K562 (cell line): ENCODE data around the gene FRMD7. TPM values are rescaled to one million over a fixed set of nuclear protein-coding genes. Genes with fewer than 3 reads are reported as not detected.
A peak's percentile ranks its signal among the peaks of the same experiment; 100 is the strongest.

Experiments
- CEBPB ChIP-seq: fragments of 450-650 bp; IDR thresholded peaks from 2 replicates; pipeline ENCODE4 v1.6.1; 2016; ENCODE audit warnings: missing genetic modification characterization, missing compliant biosample characterization
- DLX4 ChIP-seq: fragments of 250-450 bp; sonication (Bioruptor Pico); IDR thresholded peaks from 2 replicates; pipeline ENCODE4 v1.6.1; 2021; ENCODE audit warnings: mild to moderate bottlenecking
- E2F4 ChIP-seq: sonication (generic); formaldehyde crosslinking; IDR thresholded peaks from 2 replicates; pipeline ENCODE4 v1.8.0; 2022; ENCODE audit warnings: mild to moderate bottlenecking, low read depth, missing genetic modification reagents
- MTF1 ChIP-seq: fragments of 250-450 bp; sonication (Bioruptor Pico); IDR thresholded peaks from 2 replicates; pipeline ENCODE4 v1.9.0; 2021; ENCODE audit warnings: moderate library complexity, mild to moderate bottlenecking, inconsistent platforms, borderline replicate concordance
- MYNN ChIP-seq, 2 experiments: sonication (generic); formaldehyde crosslinking in 1 of 2; IDR thresholded peaks; 2 replicates each; pipeline versions ENCODE4 v1.5.0 to v1.6.1; 2016 to 2020; ENCODE audit warnings: antibody characterized with exemption in 1 of 2, missing genetic modification reagents in 1 of 2
- PATZ1 ChIP-seq: fragments of 250-450 bp; sonication (Bioruptor Pico); IDR thresholded peaks from 2 replicates; pipeline ENCODE4 v1.5.0; 2020; ENCODE audit warnings: mild to moderate bottlenecking, borderline replicate concordance
- PHF20 ChIP-seq: fragments of 450-650 bp; IDR thresholded peaks from 2 replicates; pipeline ENCODE4 v1.6.1; 2018; ENCODE audit not compliant: partially characterized antibody
- RREB1 ChIP-seq: fragments of 250-450 bp; sonication (Bioruptor Pico); IDR thresholded peaks from 2 replicates; pipeline ENCODE4 v1.4.0; 2020
- SP1 ChIP-seq: sonication (generic); formaldehyde crosslinking; IDR thresholded peaks from 2 replicates; pipeline ENCODE4 v1.8.1; 2022; ENCODE audit warnings: mild to moderate bottlenecking, missing genetic modification reagents
- ZBTB11 ChIP-seq, 3 experiments: fragments of 200-800 bp in 1 of 3; fragments of 250-450 bp in 1 of 3; fragments of 450-650 bp in 1 of 3; sonication (Bioruptor Pico) in 1 of 3; sonication (Bioruptor generic) in 1 of 3; formaldehyde crosslinking in 1 of 3; IDR thresholded peaks; 2 replicates each; pipeline versions ENCODE4 v1.6.1 to v1.8.0; 2016 to 2022; ENCODE audit warnings: mild to moderate bottlenecking in 2 of 3, missing genetic modification characterization in 2 of 3, missing compliant biosample characterization in 1 of 3, moderate library complexity in 1 of 3
- ZC3H4 ChIP-seq: sonication (generic); formaldehyde crosslinking; IDR thresholded peaks from 2 replicates; pipeline ENCODE4 v1.9.0; 2021; ENCODE audit warnings: missing genetic modification reagents, borderline replicate concordance
- ZNF140 ChIP-seq: fragments of 250-450 bp; sonication (Bioruptor Pico); IDR thresholded peaks from 2 replicates; pipeline ENCODE4 v1.8.0; 2021; ENCODE audit warnings: moderate library complexity, mild to moderate bottlenecking, inconsistent platforms
- ZNF551 ChIP-seq: fragments of 250-450 bp; sonication (Bioruptor Pico); IDR thresholded peaks from 2 replicates; pipeline ENCODE4 v1.5.0; 2021; ENCODE audit warnings: mild to moderate bottlenecking, moderate library complexity
- ZNF695 ChIP-seq: fragments of 450-650 bp; formaldehyde crosslinking; IDR thresholded peaks from 2 replicates; pipeline ENCODE4 v1.4.0; 2020; ENCODE audit warnings: mild to moderate bottlenecking, moderate library complexity
- ZNF699 ChIP-seq: fragments of 250-450 bp; sonication (Bioruptor Pico); IDR thresholded peaks from 2 replicates; pipeline ENCODE4 v1.8.0; 2021; ENCODE audit warnings: mild to moderate bottlenecking, moderate library complexity; ENCODE audit not compliant: insufficient replicate concordance
- polyA plus RNA-seq, 8 experiments: library from polyadenylated mRNA; depleted of rRNA in 4 of 8; stranded (reverse) in 5 of 8; unstranded in 3 of 8; fragments of >200 nt; fragmentation: Nextera tagmentation in 2 of 8; fragmentation: Illumina TruSeq in 1 of 8; extraction: Ambion mirVana in 2 of 8; extraction: Trizol in 1 of 8; gene quantifications; 2 replicates each; pipeline versions ENCODE4 v1.2.1 to v1.2.3, GENCODE V29; 2011 to 2014; ENCODE audit warnings: inconsistent platforms in 1 of 8, missing spikeins in 1 of 8
- total RNA-seq, 7 experiments: library from RNA; depleted of rRNA in 6 of 7; stranded (reverse); fragments of >200 nt in 6 of 7; fragmentation: Illumina TruSeq in 2 of 7; extraction: Trizol in 2 of 7; gene quantifications; 2 replicates each; pipeline versions ENCODE4 v1.2.1 to v1.2.3, GENCODE V29; 2011 to 2021; ENCODE audit warnings: low replicate concordance in 1 of 7

Gene FRMD7
- total and polyA plus RNA-seq, 9 of the 15 experiments (the other 6 are each of a cell fraction or from before 2014, with no cell fraction given) = 0.06 to 0.09 TPM; not detected in 7

- TF ChIP-seq E2F4 (no peak), ZNF551 (CRISPR knock-in tag) (no peak), ZNF695 (CRISPR knock-in tag) (no peak), PATZ1 (CRISPR knock-in tag) (no peak), ZBTB11 (CRISPR knock-in tag; IDR thresholded peaks at IDR 0.05) (no peak), ZNF699 (CRISPR knock-in tag) (no peak), ZC3H4 (CRISPR knock-in tag) (no peak), MYNN (IDR thresholded peaks at IDR 0.05) (no peak), MYNN (CRISPR knock-in tag; IDR thresholded peaks at IDR 0.05) (no peak), SP1 (CRISPR knock-in tag) (no peak), MTF1 (CRISPR knock-in tag) (no peak), DLX4 (CRISPR knock-in tag) (no peak), CEBPB (tag) (peak; percentile 78), RREB1 (no peak), ZNF140 (CRISPR knock-in tag) (no peak), PHF20 (no peak)
Observed at GRCh38 chrX:132046533-132046932, 81.3 kb downstream of the FRMD7 start (continued).
